MV-4-11 (cell line): ENCODE results near the gene C8G.
A peak's percentile ranks its signal among the peaks of the same experiment; 100 is the strongest.

Experiments used
- DNase-seq: peaks from one replicate; lab custom pipeline; 2025; lab: John Stamatoyannopoulos, UW

Gene C8G

DNA sequence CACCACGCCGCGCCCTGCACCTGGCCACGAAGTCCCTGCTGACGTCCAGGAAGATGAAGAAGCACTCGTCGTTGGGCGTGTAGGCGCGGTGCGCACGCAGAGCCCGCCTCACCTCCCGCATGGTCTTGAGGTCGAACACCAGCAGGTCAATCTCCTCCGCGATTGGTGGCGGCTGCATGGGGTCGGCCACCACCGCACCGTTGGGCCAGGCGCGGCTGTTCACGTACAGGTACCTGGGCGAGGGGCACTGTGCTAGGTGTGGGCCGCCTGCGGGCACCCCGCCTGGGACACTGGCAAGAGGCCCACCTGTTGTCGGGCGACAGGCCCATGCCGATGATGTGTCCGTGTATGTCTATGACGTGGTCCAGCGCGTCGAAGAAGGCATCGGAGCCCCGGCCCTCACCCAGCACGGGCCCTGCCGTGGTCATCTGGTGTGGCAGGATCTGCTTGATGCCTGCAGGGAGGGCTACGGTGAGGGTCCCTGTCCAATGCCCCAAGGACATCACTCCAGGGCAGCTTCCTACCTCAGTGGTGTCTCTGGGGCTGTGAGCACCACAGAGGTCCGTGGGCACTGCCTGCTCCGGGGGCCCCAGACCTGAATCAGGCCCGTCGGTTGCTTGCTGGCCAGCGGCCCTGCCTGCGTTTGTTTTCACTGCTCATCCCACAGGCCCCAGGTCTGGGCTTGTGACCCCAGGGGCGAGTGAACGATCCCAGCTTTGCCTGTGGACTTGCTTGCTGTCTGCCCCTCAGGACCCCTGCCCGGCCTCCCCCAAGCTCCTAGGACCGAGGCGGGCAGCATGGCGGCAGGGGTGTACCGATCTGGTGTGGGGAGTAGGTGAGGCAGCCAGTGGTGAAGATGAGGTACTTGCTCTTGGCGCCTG, 3.6 kb upstream of the C8G start:
- no peak for DNase-seq

DNA sequence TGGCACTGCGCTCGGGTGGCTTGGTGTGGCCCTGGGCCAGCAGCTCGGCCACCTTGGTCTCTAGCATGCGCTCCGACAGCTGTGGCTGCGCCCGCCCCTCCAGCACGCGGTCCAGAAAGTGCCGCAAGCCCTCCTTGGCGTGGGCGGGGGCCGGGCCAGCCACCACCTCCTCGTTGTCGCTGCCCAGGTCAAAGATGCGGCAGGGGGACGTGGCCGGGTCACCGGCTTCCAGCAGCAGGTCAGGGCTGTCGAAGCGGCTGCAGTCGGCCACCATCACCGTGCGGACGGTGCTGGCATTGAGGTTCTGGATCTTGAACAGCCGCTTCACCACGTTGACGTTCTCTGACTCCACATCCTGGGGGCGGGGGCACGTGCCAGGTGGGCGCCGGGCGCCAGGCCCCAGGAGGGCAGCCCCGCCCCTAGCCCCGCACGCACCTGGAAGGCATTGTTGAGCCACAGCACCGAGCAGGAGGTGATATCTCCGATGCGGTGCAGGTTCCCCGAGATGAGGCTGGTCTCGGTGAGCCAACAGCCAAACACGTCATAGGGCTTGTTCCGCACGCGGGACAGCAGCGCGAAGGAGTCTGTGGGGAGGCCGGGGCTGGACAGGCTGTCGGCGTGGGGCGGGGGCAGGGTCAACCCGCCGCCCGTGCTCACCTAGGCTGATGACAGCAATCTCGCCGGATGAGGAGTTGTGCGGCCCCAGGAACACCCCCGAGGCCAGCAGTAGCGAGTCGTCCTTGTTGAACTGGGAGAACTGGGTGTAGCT, 2.7 kb upstream of the C8G start:
- no peak for DNase-seq

DNA sequence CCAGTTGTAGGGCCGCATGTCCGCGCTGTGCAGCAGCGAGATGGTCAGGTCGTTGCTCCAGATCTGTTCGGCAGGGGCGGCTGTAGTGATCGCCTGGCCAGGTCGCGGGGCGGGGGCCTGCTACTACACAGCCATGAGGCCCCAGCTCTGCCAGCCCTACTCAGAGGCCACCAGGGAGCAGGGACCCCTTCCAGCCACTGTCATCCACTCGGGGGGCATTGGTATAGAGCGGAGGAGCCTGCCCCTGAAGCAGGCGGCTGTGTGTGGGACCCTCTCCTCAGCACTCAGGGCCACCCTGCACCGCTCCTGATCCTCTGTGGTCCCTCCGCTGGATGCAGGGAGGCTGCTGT, 2.2 kb upstream of the C8G start:
- no peak for DNase-seq

DNA sequence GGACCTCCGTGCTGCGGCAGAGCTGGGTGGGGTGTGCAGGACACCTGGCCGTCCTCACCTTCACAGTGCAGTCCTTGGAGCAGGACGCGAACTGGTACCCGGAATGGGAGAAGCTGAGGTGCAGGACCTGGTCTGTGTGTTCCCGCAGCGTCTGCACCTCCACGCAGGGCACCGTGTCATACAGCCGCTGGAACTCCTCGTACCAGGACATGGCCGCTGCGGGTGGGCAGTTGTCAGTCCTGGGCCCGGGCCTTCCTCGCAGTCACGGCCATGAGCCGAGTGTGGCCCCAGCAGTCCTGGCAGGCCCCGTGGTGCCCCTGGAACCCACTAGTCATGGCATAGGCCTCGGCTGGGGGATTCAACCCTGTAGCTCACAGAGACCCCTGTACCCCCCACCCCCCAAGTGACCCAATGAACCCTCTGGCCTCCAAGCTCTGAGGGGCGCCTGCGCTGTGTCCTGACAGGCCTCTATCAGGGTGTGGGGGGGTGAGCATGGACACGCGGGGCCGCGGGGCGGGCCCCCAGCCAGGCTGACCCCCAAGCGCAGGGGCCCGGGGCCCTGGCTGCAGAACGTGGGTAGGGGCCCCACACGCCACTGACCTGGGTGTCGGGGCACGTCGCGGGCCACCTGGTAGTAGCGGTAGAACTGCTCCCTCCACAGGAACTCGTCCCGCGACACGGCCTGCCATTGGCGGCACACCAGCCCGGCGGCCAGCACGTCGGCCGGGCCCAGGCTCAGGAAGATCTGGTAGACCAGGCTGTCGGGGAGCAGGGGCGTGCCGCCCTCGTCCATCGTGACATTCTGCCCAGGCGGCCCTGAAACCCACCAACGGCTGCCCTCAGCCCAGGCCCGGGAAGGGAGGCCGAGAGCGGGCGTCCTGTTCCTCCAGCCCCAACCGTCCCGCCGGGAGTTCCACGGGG, 1.5 kb upstream of the C8G start:
- DNase-seq = no peak

DNA sequence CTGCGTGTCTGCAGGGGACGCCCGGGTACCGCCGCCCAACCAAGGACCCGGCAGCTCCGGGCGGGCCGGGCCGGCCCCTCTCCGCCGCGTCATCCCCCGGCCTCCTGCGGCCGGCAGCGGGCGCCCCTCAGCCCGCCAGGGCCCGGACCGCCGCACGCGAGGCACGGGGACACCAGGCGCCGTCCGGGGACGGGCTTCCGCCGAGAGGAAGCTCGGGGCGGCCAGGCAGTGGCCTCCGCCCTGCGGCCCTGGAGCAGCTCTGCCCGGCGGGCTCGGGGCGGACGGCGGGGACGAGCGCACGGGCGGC, 878 bp upstream of the C8G start:
- DNase-seq = no peak

DNA sequence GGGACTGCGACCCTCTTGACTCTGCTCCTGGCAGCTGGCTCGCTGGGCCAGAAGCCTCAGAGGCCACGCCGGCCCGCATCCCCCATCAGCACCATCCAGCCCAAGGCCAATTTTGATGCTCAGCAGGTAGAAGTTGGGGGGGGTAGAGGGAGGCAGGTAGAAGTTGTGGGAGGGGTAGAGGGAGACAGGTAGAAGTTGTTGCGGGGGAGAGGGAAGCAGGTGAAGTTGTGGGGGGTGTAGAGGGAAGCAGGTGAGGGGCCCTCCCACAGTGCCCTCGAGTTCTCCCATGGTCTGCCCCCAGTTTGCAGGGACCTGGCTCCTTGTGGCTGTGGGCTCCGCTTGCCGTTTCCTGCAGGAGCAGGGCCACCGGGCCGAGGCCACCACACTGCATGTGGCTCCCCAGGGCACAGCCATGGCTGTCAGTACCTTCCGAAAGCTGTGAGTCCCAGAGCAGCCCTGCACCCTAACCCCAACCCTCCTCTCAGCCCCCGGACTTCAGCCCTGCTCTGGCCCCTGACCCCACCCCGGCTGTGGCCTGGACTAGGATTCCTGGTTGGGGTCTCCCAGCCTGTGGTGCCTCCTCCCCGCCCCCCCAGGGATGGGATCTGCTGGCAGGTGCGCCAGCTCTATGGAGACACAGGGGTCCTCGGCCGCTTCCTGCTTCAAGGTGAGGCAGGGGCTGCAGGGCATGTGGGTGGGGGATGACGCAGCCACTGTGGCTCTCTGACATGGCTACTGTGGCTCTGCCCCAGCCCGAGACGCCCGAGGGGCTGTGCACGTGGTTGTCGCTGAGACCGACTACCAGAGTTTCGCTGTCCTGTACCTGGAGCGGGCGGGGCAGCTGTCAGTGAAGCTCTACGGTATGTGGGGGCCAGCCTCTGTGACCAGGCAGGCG, 537 bp downstream of the C8G start:
- no peak for DNase-seq

DNA sequence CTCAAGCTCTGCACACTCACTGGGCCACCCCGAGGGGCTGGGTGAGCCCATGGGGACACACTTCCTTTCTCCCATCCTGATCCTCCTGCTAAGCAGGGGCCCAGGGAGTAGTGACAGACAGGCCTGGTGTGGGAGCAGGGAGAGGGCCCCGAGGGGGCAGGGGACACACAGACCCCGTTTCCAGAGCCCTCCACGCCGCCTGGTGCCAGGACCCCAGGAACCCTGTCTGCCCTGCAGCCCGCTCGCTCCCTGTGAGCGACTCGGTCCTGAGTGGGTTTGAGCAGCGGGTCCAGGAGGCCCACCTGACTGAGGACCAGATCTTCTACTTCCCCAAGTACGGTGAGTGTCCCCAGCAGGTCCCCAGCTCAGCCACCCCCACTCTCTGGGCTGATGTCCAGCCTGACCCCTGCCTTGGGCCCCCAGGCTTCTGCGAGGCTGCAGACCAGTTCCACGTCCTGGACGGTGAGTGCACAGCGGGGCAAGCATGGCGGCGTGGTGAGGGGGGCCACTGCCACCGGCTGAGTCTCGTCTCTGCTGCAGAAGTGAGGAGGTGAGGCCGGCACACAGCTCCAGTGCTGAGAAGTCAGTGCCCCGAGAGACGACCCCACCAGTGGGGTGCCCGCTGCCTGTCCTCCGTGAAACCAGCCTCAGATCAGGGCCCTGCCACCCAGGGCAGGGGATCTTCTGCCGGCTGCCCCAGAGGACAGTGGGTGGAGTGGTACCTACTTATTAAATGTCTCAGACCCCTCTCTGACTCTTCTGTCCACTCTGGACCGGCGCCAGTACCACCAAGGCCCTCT, 1.4 kb downstream of the C8G start:
- no peak for DNase-seq

DNA sequence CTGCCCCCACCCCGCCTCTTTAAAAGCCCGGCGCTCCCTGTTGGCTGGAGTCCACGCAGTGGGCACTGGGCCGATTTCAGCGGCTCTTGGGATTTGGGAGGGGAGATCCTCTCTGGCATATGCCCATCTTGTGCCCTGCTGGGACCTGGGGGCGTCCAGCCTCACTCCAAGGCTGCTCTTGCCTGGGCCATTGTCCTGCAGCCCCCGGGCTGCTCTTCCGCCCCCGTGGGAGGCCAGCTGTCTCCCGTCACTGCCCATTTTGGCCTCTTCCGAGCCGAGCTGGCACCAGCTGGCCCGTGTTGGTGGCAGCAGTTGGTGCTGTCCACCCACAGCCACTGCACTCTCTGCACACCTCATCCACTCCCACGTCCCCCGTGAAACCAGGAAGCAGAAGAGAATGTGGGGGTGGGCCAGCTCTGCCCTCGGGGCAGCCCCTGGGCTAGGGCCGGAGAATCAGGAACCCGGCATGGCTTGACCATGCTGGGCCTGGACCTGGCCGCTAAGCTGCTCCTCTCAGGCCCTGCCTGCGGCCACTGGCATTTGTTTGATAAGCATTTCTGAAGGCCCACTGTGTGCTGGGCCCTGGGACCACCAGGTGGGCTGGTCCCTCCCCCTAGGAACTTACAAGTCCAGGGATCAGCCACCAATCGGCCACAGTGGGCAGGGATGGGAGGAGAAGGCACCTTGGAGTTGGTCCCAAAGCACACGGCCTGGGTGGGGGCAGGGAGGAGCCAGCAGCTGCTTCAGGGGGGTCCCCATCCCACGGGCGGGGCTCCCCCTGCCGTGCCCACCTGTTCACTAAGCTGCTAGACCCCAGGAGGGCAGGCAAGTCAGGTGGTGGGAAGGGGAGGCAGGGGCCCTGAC, 2.2 kb downstream of the C8G start:
- no peak for DNase-seq

DNA sequence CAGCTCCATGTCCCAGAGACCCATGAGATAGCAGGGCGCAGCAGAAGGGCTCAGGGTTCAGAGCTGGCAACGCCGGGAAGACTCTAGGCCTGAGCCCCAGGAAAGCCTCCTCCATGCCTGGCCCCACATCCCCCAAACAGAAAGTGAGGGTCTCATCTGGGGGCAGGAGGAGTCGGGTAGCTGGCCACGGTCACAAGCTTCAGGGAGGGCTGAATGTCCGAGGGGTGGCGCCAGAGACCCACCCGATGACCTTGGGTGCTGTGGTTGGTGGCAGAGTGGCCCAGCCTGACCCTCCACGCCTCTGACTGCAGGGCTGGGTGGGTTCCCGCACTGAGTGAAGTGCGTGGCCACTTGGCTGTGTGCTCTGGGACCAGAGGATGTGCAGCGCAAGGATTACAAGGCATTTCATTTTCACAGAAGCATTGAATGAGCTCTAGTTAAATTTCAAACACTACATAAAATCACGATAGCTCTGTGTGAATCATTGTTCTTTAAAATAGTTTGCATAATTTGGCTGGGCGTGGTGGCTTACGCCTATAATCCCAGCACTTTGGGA, 3.0 kb downstream of the C8G start:
- DNase-seq = peak; percentile 38

DNA sequence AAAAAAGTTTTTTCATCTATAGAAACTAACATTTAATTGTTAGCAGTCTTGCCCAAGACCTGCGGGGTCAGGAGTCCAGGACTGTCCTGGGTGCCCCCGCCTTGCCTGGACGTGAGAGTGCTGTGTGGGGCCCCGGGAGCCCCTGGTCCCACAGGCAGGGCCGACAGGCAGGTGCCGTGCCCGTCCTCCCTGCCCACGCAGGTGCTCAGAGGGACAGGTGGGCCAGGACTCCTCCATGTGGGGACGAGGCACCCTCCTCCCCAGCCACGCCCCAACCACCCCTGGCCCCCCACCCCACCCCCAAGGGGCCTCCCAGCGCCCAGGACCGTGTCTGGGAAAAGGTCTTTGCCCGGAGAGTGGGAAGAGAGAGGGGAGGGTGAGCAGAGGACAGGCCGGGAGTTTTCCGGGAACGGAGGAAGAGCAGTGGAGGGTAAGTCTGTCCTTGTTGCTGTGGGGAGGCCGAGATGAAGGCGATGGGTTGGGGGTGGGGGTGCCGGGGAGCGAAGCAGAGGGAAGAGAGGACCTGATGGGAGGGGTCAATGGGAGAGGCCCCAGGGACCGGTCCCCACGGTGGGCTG, 4.3 kb downstream of the C8G start:
- no peak for DNase-seq

DNA sequence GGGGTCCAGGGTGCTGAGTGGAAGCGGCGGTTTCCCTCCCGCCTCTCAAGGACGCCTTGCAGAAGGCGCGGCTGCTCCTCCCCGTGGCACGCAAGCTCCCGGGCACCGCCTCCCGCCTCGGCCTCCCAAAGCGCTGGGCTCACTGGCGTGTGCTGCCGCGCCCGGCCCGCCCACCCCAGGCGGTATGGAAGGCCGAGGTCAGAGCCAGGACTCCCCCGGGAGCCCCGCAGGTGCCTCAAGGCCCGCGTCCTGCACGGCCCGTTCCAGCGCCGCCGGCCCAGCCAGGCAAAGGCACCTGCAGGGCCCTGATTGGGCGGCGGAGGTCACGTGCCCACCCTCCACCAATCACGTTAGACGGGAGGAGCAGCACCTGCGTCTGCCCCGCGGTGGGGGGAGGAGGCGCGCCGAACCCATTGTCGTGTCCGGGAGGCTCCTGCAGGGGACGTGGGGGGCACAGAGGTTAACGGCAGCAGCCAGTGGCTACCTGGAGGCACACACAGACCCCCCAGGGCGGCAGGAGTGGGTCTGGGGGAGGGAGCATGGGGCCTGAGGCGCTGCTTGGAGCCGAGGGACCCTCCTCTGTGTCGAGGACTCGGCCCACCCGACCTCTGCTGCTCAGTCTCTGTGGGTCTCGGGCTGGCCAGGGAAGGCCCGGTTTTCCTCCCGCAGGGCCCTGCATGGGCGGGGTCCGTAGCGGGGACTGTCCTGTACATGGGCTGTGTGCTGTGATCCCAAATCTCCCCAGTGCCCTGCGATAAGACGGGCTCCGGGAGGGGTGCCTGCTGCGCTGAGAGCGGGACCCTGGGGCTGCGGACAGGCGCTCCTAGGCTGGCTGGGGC, 5.0 kb downstream of the C8G start:
- peak; percentile 77 for DNase-seq

DNA sequence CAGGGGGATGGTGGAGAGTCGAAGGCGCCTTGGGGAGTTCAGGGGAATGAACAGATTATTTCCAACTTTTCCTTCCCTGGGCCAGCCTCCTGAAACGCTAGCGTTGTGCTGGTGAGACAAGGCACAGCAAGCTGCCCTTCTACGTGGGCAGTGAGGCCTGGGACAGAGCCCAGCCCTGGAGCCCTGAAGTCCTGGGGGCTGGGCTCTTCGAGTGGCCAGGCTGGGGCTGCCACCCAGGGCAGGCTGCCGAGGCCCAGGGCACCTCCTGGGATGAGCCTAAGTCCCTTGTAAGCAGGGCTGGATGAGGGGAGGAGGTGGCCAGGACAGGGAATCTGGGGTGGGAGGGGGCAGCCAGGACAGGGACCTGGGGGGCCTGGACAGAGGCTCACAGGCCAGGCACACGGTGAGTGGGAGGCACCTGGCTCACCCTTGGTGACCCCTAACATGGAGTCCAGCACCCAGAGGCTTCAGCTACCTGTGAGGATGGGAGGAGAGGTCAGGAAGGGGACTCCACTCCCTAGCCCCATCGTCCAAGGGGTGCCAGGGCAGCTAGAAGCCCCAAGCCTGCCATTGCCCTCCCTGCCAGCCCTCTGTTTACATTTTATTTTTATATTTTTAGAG, 5.7 kb downstream of the C8G start:
- DNase-seq = no peak

DNA sequence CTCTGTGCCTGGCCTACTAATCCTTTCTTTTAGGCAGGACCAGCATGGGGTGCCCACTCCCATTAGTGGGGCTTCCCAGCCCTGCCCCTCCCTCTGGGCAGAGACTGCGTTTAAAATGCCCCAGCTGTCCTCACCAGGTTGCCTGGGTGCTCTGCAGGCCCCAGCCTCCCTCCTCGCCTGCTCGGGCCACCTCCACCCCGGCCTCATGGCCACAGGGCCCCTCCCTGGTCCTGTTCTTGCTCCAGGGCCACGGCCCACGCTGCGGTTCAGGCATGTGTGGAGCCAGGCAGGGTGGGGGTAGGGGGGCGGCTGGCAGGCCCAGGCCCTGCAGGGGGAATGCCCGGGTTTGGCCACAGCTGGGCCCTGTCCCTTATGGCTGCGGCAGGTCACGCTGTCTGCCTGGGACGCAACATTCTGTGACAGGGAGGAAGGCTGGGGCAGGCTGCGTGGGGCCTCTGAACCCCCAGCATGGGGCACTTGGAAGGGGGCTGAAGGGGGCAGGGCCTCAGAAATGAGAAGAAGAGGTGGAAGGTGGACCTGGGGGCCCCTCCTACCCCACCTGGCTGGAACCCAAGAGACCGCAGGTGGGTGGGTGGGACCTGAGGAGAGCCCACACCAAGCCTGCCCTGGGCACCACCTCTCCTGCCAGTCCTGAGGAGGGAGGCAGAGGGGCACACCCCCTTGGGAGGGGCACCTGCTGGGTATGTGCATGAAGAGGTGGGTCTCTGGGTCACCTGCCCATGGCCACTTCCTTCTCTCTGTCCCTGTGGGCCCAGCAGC, 6.7 kb downstream of the C8G start, which contains the start of gene LCN12:
TSS of gene LCN12 (plus strand) at position 733 of the 780 bp plus-strand sequence. CDS start 55 bp downstream, outside the sequence.
- DNase-seq = no peak

DNA sequence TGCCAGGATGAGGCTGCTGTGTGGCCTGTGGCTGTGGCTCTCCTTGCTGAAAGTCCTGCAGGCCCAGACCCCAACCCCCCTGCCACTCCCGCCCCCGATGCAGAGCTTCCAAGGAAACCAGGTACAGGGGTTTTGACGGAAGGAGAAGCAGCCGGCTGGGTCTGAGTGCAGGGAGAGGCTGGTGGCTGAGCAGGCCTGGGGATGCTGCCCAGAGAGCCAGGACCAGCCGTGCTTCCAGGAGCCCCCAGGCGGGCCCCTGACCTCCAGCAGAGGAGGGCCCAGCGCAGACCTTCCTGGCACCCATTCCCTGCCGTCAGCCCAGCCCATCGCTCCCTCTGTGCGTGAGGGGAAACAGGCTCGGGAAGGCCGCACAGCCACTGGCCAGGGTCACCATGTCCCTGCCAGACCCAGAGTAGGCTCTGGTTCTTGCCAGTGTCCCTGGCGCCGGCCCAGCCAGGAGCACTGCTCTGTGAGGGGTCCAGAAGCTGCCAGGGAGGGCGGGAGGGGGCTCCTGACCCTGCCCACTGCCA, 7.3 kb downstream of the C8G start:
- DNase-seq = no peak

DNA sequence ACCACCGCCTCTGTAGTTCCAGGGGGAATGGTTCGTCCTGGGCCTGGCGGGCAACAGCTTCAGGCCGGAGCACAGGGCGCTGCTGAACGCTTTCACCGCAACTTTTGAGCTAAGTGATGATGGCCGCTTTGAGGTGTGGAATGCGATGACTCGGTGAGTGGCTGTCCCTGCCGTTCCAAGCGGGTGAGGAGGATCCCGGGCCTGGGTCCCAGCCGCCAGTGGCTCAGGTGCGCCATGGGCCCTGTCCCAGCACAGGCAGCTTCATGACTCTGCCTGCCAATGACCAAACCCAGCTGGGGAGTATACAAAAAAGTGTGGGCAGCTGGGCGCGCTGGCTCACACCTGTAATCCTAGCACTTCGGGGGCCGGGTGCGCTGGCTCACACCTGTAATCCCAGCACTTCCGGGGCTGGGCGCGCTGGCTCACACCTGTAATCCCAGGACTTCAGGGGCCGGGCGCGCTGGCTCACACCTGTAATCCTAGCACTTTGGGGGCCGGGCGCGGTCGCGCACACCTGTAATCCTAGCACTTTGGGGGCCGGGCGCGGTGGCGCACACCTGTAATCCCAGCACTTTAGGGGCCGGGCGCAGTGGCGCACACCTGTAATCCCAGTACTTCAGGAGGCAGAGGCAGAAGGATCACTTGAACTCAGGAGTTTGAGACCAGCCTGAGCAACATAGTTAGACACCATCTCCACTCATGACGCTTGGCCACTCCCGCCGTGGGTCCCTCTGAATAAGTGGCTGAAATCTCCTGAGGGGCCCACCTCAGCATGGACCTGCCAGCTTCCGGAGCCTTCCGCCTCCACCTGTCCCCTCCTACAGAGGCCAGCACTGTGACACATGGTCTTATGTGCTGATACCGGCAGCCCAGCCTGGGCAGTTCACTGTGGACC, 8.1 kb downstream of the C8G start:
- DNase-seq = no peak
